GM12878 (cell line): Measurements from ENCODE around the gene DMAC1. TPM values are rescaled to one million over a fixed set of nuclear protein-coding genes. Genes with fewer than 3 reads are reported as not detected.

Experiments
- ATAC-seq: fragments of 200-7000 bp; cut with Tn5 transposase; 3 replicates; pipeline ENCODE4 v1.9.1; 2020; ENCODE audit warnings: mild to moderate bottlenecking, moderate library complexity
- BruUV-seq: library from RNA; stranded (reverse); fragments of 400-500 nt; replicated peaks from 2 replicates; lab custom pipeline; 2021; lab: Mats Ljungman, UMichigan
- CTCF ChIA-PET: fragments of 300-600 bp; sonication (Branson Sonifier 250); formaldehyde crosslinking; extraction: SDS; loops from one replicate; lab custom pipeline; 2021; ENCODE audit warnings: inconsistent platforms; lab: Yijun Ruan, JAX
- POLR2A ChIA-PET: fragments of 350-600 bp; formaldehyde crosslinking; extraction: SDS; loops from one replicate; lab custom pipeline; 2021; ENCODE audit warnings: inconsistent platforms; lab: Charles Lee
- RAD21 ChIA-PET: fragments of 300-600 bp; sonication (Branson Sonifier 250); formaldehyde crosslinking; loops from one replicate; lab custom pipeline; 2023; ENCODE audit warnings: antibody characterized with exemption; ENCODE audit not compliant: unreplicated experiment; lab: Charles Lee
- SMC1A ChIA-PET: fragments of 300-600 bp; sonication (Branson Sonifier 250); formaldehyde crosslinking; loops from one replicate; lab custom pipeline; 2023; ENCODE audit not compliant: unreplicated experiment, uncharacterized antibody; lab: Charles Lee
- DNase-seq: peaks from one replicate; pipeline ENCODE4 v3.0.0-alpha.2; 2011; ENCODE audit warnings: low read depth, low spot score
- FAIRE-seq: peaks from 3 replicates; lab custom pipeline; 2011; peaks lifted over from hg19 to GRCh38; lab: Jason Lieb, UNC
- H2AFZ ChIP-seq: 2 replicates; pipeline ENCODE4 v1.6.0; 2011; ENCODE audit warnings: low read depth, low read length, control low read depth; ENCODE audit not compliant: control insufficient read depth
- H3K27ac ChIP-seq: 2 replicates; pipeline ENCODE4 v1.5.1; 2011; ENCODE audit warnings: control low read depth; ENCODE audit not compliant: control insufficient read depth, insufficient read depth
- H3K27me3 ChIP-seq, 2 experiments: replicated peaks in 1 of 2; 2 replicates each; pipeline versions ENCODE4 v1.6.0 to v1.6.1; 2011; ENCODE audit warnings: low read length in 1 of 2; ENCODE audit not compliant: control insufficient read depth in 2 of 2, insufficient read depth in 2 of 2
- H3K36me3 ChIP-seq, 2 experiments: 2 replicates each; pipeline ENCODE4 v1.5.1; 2011; ENCODE audit warnings: low read length in 1 of 2; ENCODE audit not compliant: control insufficient read depth in 2 of 2, insufficient read depth in 2 of 2
- H3K4me1 ChIP-seq: 2 replicates; pipeline ENCODE4 v1.6.1; 2011; ENCODE audit warnings: mild to moderate bottlenecking, low read length, moderate library complexity, mixed read lengths; ENCODE audit not compliant: control insufficient read depth, insufficient read depth
- H3K4me2 ChIP-seq: 2 replicates; pipeline ENCODE4 v1.6.0; 2011; ENCODE audit warnings: control low read depth; ENCODE audit not compliant: control insufficient read depth, insufficient read depth
- H3K4me3 ChIP-seq: fragments of 200-600 bp; sonication (generic); 2 replicates; pipeline ENCODE4 v1.5.1; 2016
- H3K79me2 ChIP-seq: 2 replicates; pipeline ENCODE4 v1.6.0; 2011; ENCODE audit warnings: low read length; ENCODE audit not compliant: control insufficient read depth, insufficient read depth
- H3K9ac ChIP-seq: 2 replicates; pipeline ENCODE4 v1.8.0; 2011; ENCODE audit warnings: low read length, control low read depth, mixed read lengths; ENCODE audit not compliant: control insufficient read depth, insufficient read depth
- H3K9me3 ChIP-seq: replicated peaks from 3 replicates; pipeline ENCODE4 v1.5.1; 2011; ENCODE audit warnings: mild to moderate bottlenecking, low read length; ENCODE audit not compliant: control insufficient read depth, insufficient read depth
- H4K20me1 ChIP-seq: 2 replicates; pipeline ENCODE4 v1.6.0; 2011; ENCODE audit not compliant: control insufficient read depth, insufficient read depth
- IKZF2 ChIP-seq, 2 experiments: fragments of 450-650 bp; IDR thresholded peaks; 2 replicates each; pipeline ENCODE4 v1.6.1; 2017; ENCODE audit warnings: mild to moderate bottlenecking in 2 of 2, moderate library complexity in 2 of 2
- WGBS: methylation state at CpG from one replicate; pipeline ENCODE4 v1.1.6; 2016; ENCODE audit warnings: low lambda C conversion rate; ENCODE audit not compliant: insufficient replicate concordance, insufficient coverage; ENCODE audit errors: missing lambda C conversion rate; 5-methylcytosine and 5-hydroxymethylcytosine counted together
- in situ Hi-C: fragments of 300-500 bp; cut with MboI; formaldehyde crosslinking; loops from 9 replicates; pipeline ENCODE4 v1.14.3; 2018; ENCODE audit warnings: mixed read lengths
- intact Hi-C: fragments of 100-400 bp; cut with micrococcal nuclease; formaldehyde crosslinking; loops from one replicate; pipeline ENCODE4 v1.14.2; 2022; ENCODE audit not compliant: unreplicated experiment
- polyA plus RNA-seq, 11 experiments: library from polyadenylated mRNA; depleted of rRNA in 4 of 11; unstranded in 6 of 11; stranded (reverse) in 5 of 11; fragments of >200 nt; fragmentation: Nextera tagmentation in 4 of 11; fragmentation: Illumina TruSeq in 1 of 11; extraction: Ambion mirVana in 4 of 11; extraction: Trizol in 1 of 11; gene quantifications; 1 replicate in 1 of 11; 2 replicates in 10 of 11; pipeline versions ENCODE4 v1.2.1 to v1.2.3, GENCODE V29; 2011 to 2016; ENCODE audit warnings: inconsistent platforms in 2 of 11, missing spikeins in 2 of 11, low read depth in 1 of 11
- total RNA-seq, 4 experiments: library from RNA; depleted of rRNA in 3 of 4; stranded (reverse); fragments of >200 nt in 3 of 4; fragmentation: Illumina TruSeq in 1 of 4; extraction: Trizol in 1 of 4; gene quantifications; 2 replicates each; pipeline versions ENCODE4 v1.2.1 to v1.2.3, GENCODE V29; 2013 to 2021
- TF ChIP-seq, protein P1 (sequence below): fragments of 450-650 bp; IDR thresholded peaks from 2 replicates; pipeline ENCODE4 v1.6.1; 2017; ENCODE audit warnings: mild to moderate bottlenecking, moderate library complexity
- TF ChIP-seq, protein P2 (sequence below): fragments of 450-650 bp; IDR thresholded peaks from 2 replicates; pipeline ENCODE4 v1.6.1; 2017; ENCODE audit warnings: mild to moderate bottlenecking, moderate library complexity

DMAC1 gene
- total and polyA plus RNA-seq, 10 of the 15 experiments (the other 5 are each of a cell fraction or from before 2014, with no cell fraction given): 16.0 to 123 (median 44.5) TPM

GRCh38 chr9:7785813-7786212 lies 13.8 kb downstream of the DMAC1 start:
- no peak overlapping the region for H2AFZ ChIP-seq
- FAIRE-seq (no peak), DNase-seq (no peak), ATAC-seq (no peak)
- TF ChIP-seq, protein P1, sequence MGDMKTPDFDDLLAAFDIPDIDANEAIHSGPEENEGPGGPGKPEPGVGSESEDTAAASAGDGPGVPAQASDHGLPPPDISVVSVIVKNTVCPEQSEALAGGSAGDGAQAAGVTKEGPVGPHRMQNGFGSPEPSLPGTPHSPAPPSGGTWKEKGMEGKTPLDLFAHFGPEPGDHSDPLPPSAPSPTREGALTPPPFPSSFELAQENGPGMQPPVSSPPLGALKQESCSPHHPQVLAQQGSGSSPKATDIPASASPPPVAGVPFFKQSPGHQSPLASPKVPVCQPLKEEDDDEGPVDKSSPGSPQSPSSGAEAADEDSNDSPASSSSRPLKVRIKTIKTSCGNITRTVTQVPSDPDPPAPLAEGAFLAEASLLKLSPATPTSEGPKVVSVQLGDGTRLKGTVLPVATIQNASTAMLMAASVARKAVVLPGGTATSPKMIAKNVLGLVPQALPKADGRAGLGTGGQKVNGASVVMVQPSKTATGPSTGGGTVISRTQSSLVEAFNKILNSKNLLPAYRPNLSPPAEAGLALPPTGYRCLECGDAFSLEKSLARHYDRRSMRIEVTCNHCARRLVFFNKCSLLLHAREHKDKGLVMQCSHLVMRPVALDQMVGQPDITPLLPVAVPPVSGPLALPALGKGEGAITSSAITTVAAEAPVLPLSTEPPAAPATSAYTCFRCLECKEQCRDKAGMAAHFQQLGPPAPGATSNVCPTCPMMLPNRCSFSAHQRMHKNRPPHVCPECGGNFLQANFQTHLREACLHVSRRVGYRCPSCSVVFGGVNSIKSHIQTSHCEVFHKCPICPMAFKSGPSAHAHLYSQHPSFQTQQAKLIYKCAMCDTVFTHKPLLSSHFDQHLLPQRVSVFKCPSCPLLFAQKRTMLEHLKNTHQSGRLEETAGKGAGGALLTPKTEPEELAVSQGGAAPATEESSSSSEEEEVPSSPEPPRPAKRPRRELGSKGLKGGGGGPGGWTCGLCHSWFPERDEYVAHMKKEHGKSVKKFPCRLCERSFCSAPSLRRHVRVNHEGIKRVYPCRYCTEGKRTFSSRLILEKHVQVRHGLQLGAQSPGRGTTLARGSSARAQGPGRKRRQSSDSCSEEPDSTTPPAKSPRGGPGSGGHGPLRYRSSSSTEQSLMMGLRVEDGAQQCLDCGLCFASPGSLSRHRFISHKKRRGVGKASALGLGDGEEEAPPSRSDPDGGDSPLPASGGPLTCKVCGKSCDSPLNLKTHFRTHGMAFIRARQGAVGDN: peak; percentile 57; the same call in 1 of the 2 replicates
- no peak for TF ChIP-seq IKZF2 (IDR thresholded peaks at IDR 0.05)
- TF ChIP-seq, protein P2, sequence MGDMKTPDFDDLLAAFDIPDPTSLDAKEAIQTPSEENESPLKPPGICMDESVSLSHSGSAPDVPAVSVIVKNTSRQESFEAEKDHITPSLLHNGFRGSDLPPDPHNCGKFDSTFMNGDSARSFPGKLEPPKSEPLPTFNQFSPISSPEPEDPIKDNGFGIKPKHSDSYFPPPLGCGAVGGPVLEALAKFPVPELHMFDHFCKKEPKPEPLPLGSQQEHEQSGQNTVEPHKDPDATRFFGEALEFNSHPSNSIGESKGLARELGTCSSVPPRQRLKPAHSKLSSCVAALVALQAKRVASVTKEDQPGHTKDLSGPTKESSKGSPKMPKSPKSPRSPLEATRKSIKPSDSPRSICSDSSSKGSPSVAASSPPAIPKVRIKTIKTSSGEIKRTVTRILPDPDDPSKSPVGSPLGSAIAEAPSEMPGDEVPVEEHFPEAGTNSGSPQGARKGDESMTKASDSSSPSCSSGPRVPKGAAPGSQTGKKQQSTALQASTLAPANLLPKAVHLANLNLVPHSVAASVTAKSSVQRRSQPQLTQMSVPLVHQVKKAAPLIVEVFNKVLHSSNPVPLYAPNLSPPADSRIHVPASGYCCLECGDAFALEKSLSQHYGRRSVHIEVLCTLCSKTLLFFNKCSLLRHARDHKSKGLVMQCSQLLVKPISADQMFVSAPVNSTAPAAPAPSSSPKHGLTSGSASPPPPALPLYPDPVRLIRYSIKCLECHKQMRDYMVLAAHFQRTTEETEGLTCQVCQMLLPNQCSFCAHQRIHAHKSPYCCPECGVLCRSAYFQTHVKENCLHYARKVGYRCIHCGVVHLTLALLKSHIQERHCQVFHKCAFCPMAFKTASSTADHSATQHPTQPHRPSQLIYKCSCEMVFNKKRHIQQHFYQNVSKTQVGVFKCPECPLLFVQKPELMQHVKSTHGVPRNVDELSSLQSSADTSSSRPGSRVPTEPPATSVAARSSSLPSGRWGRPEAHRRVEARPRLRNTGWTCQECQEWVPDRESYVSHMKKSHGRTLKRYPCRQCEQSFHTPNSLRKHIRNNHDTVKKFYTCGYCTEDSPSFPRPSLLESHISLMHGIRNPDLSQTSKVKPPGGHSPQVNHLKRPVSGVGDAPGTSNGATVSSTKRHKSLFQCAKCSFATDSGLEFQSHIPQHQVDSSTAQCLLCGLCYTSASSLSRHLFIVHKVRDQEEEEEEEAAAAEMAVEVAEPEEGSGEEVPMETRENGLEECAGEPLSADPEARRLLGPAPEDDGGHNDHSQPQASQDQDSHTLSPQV: peak; percentile 67; the same call in 1 of the 2 replicates
- H3K4me2 ChIP-seq: no peak overlapping the region
- ChIA-PET SMC1A (interaction anchor here (1.8 kb wide), 1 partner anchor 31 kb away, joined by 7 read pairs; no protein-coding TSS in a partner anchor), CTCF (no interaction called here), POLR2A (interaction anchor here (1.5 to 1.8 kb wide), 2 partner anchors 9 to 13 kb away, joined by 4 to 5 read pairs; no protein-coding TSS in a partner anchor), RAD21 (interaction anchor here (1.4 kb wide), 1 partner anchor 16 kb away, joined by 4 read pairs; no protein-coding TSS in a partner anchor)
- no peak overlapping the region for H3K4me3 ChIP-seq
- in situ Hi-C loops: loop anchor here (25.0 kb wide), 3 partner anchors 499 to 1899 kb away; partner anchors contain the start of gene MLANA
- no peaks in the 10 kb centered on the region; a peak in 1 of 4 replicates for H3K36me3 ChIP-seq
- BruUV-seq: no TSS peak
- no peaks in the 10 kb centered on the region; the same call in 1 of the 2 replicates for H4K20me1 ChIP-seq
- intact Hi-C loops: no loop called here
- no peaks in the 10 kb centered on the region for H3K27me3 ChIP-seq
- H3K4me1 ChIP-seq: no peaks in the 10 kb centered on the region
- no peaks in the 10 kb centered on the region for H3K9me3 ChIP-seq
- no peak overlapping the region for H3K9ac ChIP-seq
- no peak overlapping the region for H3K27ac ChIP-seq
- no peaks in the 10 kb centered on the region for H3K79me2 ChIP-seq
- 46% methylated on average over 3 of the region's 3 CpGs for WGBS
